GM18498 (cell line): ENCODE data around the gene PIGT.

Source experiments
- ATAC-seq: cut with Tn5 transposase; IDR thresholded peaks from one replicate; pipeline ENCODE4 v1.9.1; 2021; ENCODE audit warnings: mild to moderate bottlenecking, moderate library complexity; ENCODE audit not compliant: unreplicated experiment

Gene PIGT

DNA sequence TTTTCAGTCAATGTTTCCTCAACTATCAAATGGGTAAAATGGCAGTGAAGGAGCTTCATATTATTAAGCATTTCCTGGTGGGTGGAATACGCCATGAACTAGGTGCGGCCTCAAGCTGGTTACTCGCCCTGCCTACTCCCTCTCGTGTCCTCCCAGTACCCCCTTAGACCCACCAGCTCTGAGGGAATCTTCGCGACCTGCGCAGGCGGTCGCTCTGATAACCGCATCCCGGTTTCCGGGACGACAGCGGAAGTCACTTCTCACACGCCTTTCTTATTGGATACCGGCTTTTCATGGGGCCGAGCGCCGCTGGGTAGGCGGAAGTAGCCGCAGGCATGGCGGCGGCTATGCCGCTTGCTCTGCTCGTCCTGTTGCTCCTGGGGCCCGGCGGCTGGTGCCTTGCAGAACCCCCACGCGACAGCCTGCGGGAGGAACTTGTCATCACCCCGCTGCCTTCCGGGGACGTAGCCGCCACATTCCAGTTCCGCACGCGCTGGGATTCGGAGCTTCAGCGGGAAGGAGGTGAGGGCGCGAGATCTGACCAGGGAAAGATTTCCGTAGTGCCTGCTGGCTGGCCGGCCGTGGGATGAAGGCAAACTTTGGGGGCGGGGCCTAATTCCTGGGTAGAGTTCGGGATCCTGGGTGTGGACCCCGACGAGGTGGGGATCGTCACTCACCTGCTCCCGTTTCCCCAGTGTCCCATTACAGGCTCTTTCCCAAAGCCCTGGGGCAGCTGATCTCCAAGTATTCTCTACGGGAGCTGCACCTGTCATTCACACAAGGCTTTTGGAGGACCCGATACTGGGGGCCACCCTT is at the start of gene PIGT:
Gene PIGT, plus strand, starts transcription at position 320 of the 816 bp plus-strand sequence. Its CDS starts 16 bp downstream, at position 336.
- ATAC-seq: peak; percentile 69

- no peak for ATAC-seq
Observed at GRCh38 chr20:45366192-45366591, 49.7 kb upstream of the PIGT start.

DNA sequence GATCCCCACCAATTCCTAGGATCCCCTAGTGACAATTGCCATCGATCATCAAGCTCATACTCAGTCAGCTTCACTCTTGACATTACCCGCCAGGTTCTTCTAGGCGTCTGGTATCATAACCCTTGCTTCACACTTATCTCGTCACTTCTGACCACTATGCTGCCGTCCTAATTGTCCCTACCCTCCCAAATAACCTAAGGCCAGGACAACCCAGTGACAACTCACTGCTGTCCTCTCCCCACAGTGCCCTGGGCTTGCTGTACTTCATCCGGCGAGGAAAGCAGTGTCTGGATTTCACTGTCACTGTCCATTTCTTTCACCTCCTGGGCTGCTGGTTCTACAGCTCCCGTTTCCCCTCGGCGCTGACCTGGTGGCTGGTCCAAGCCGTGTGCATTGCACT is 49.3 kb upstream of the PIGT start:
- no peak for ATAC-seq

- no peak for ATAC-seq
Observed at GRCh38 chr20:45367126-45367525, 48.8 kb upstream of the PIGT start.

DNA sequence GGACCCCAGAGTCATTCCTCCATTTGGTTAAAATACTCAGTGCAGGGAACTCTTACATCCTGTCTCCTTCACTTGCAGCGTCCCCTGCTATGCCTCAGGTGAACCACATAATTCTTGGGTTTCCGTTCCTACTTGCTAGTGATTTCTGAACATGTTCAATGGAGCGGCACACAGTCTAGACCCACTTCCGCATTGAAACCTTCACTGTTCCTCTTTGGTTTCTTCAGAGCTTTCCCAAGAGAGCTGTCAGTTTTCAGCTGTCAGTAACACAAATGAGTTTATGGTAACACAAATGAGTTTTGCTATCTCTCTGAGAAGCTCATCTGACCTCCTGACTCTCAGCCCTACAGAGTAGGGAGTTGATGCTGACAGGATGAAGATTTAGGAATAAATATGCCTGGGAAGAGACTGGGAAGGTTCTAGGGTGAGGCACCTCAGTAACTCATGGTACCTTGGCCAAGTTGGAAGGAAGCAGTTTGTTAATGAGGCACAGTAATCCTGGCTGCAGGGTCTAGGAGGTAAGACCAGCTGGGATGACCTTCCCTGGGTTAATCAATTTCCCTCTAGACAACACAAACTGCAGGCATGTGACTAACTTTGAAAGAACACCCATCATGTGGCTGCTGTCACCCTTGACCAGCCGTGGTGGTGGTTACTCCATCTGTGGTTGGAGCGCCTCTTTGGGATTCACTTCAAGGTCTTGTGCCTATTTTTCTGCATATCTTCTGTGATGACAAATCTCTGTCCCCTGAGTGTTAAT is 47.5 kb upstream of the PIGT start:
- ATAC-seq: peak; percentile 81

DNA sequence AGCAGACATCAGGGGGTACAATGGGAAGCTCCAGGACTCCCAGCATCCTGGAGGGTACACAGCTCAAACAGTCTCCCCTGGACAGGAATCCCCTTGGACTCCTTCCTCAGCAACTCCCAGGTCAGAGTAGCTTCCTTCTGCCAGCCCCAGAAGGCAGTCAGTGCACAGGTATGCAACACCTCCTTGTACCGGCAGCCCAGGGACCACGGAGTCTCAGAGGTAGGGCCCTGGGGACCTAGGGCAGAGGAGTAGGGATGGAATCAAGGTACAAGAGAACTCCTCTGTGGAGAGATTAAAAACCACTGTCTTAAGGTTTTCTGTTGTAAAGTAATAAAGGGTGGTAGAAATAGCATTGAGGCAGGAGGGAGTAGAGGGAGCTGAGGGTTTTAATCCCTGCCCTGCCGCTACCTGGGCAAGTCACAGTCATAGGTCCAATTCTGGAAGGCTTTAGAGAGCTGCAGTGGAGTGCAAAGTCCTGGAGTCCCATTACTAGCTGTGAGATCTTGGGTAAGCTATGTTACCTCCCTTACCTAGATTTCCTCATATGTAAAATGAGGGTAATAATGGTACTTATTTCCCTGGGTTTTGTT is 45.3 kb upstream of the PIGT start:
- no peak for ATAC-seq

DNA sequence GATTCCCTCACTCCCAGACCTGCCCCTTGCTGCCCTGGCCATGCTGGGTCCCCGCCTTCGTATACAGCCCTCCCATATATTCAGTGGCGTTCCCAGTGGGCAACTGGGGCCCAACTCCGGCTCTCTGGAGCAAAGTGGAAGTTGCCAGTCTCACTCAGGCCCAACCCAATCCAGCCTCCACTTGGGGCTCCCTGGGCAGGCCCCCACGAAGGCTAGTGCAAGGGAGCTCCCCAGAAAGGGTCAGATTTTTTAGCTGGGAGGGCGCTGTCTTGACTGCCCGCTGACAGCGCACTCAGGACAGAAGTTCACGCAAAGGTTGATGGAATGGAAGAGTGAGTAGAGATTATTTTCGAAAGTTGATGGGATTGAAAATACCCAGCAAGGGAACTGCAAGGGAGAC is 43.7 kb upstream of the PIGT start:
- ATAC-seq: no peak

- no peak for ATAC-seq
Observed at GRCh38 chr20:45372646-45373352, 43.1 kb upstream of the PIGT start.

GRCh38 chr20:45373353-45374100 is 42.4 kb upstream of the PIGT start:
- peak; percentile 65 for ATAC-seq

- ATAC-seq: no peak
Observed at GRCh38 chr20:45374101-45374467, 41.9 kb upstream of the PIGT start.

- ATAC-seq: no peak
Observed at GRCh38 chr20:45374966-45375365, 41.0 kb upstream of the PIGT start.

DNA sequence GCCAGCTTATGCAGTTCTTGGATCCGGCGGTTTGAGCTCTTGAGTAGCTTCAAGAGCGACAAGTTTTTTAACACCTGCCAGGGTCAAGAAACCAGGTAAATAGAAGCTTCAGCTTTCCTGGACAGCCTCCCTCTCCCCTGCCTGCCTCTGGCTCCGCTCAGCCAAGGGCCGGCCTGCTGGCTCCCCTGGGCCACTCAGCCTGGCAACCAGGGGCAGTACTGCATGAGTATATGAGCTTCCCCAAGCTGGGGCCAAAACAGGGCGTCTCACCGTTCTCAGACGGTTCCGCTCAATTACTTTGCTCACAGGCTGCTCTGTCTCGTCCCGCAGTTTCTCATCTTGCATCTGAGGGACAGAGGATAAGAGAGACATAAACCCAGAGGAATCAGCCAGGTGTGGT is 38.7 kb upstream of the PIGT start:
- ATAC-seq: no peak

- ATAC-seq: no peak
Observed at GRCh38 chr20:45378191-45378590, 37.8 kb upstream of the PIGT start, which contains the start of gene TP53TG5. TP53TG5 (minus strand) TSS chr20:45378325; CDS start chr20:45378236, 89 bp downstream.

DNA sequence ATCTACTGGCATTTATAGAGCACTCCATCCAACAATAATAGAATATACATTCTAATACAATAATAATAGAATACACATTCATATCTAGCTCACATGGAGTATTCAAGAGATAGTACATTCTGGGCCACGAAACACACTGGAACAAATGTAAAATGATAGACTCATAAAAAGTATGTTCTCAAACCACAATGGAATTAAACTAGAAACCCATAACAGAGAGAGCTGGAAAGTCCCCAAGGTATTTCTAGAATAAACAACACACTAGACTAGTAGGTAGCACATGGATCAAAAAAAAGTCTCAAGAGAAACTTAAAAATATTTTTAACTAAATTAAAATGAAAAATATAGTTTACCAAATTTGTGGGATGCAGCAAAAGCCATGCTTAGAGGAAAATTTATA is 28.7 kb upstream of the PIGT start:
- ATAC-seq: no peak

DNA sequence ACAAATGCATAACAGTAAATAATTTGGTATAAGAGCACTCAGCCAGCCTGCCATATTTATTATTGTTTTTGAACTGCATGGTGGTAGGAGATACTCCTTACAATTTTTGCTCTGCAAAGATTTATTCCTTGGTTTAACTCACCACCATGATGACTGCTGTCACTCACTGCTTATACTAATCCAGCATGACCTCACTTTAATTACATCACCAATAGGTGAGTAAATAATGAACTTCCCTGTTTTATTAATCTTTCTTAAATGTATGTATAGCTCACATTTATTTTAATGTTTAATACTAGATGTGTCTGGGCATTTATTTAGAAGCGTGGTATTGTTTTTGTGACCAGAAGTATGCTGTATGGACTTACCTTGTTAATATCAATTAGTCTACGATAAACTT is 25.0 kb upstream of the PIGT start:
- ATAC-seq: no peak

- no peak for ATAC-seq
Observed at GRCh38 chr20:45391559-45391958, 24.4 kb upstream of the PIGT start.

GRCh38 chr20:45392733-45393132 is 23.2 kb upstream of the PIGT start:
- ATAC-seq: no peak

DNA sequence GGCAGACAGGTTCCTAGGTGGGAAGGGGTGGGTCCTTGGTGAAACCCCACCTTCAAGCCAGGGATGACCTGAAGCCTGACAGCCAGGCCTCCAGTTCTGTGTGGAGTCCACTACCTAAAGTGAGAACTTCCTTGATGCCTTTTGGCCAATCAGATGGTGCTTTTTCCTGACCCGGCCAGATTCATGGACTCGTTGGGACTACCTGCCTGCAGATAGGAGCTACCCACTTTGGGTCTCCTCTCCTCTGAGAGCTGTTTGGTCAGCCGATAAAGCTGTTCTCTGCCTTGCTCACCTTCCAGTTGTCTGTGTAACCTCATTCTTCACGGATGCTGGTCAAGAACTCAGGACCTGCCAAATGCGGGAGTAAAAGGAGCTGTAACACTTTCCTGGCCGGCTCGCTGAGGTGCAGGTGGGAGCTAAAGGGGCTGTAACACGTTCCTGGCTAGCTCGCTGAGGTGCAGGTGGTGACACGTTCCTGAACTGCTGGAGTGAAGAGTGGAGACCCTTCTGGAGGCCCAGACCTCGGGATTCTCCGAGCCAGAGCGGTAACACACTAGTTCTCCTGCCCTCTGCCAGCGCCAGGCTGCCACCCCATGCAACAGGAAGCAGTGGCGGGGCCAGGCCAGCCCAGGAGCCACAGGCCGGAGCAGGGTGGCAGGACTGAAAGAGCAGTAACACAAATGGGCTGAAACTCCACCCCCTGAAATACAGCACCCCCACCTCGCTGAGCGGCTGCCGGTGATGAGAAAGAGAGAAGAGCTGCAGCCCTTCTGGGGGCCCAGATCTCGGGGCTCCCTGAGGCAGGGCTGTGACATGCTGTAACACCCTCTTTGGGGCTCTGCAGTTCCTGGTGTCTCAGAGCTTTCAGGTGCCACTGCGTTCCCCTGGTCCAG is 21.5 kb upstream of the PIGT start:
- ATAC-seq: no peak

- ATAC-seq: no peak
Observed at GRCh38 chr20:45395114-45395415, 20.9 kb upstream of the PIGT start.

- ATAC-seq: no peak
Observed at GRCh38 chr20:45399018-45399417, 16.9 kb upstream of the PIGT start.
